ENCODE results near the gene DCLK1. TPM values are rescaled to one million over a fixed set of nuclear protein-coding genes. Genes with fewer than 3 reads are reported as not detected.
A peak's percentile ranks its signal among the peaks of the same experiment; 100 is the strongest.

The DCLK1 gene
- total RNA-seq, 1 experiment from 2014 or later: 36.2 TPM

- Histone ChIP-seq H3K23me2 (ENCODE audit: insufficient read length, low read depth, low read length, poor library complexity, severe bottlenecking) (no peaks in the 10 kb centered on the region), H3K4me1 (ENCODE audit: insufficient read depth, low read length) (no peaks in the 10 kb centered on the region), H4K20me1 (ENCODE audit: control insufficient read depth, insufficient read depth, insufficient read length) (no peaks in the 10 kb centered on the region), H2BK12ac (ENCODE audit: insufficient read length, low read depth, low read length) (no peak overlapping the region), H2AK5ac (ENCODE audit: insufficient read length, low read length) (no peak overlapping the region), H3K27ac (ENCODE audit: insufficient read length, low read depth, low read length) (no peak overlapping the region), H2BK20ac (ENCODE audit: low read depth, low read length, poor library complexity, severe bottlenecking) (no peak overlapping the region), H3K9ac (ENCODE audit: extremely low read depth, insufficient read length, low read length) (no peak overlapping the region), H3K18ac (ENCODE audit: insufficient read length, low read depth, low read length) (no peak overlapping the region), H3K79me1 (ENCODE audit: insufficient read depth, low read depth, low read length, poor library complexity, severe bottlenecking) (no peaks in the 10 kb centered on the region), H2AFZ (ENCODE audit: low read length) (no peak overlapping the region), H2BK15ac (ENCODE audit: low read depth, low read length) (no peak overlapping the region), H3K23ac (ENCODE audit: insufficient read length, low read depth, low read length) (no peak overlapping the region), H3K9me3 (ENCODE audit: control insufficient read depth, low read depth, low read length) (no peaks in the 10 kb centered on the region), H3K4ac (ENCODE audit: low read depth, low read length) (no peak overlapping the region), H2BK5ac (ENCODE audit: insufficient read length, low read length) (no peak overlapping the region), H4K5ac (ENCODE audit: insufficient read length, low read depth, low read length) (no peak overlapping the region), H4K91ac (ENCODE audit: insufficient read length, low read depth, low read length) (no peak overlapping the region), H3K79me2 (ENCODE audit: insufficient read depth, low read length) (no peaks in the 10 kb centered on the region), H3K14ac (ENCODE audit: insufficient read depth, low read length) (no peak overlapping the region), H4K8ac (replicated peaks; ENCODE audit: insufficient read length, low read depth, low read length) (no peak overlapping the region), H3K27me3 (ENCODE audit: insufficient read depth, low read length) (no peaks in the 10 kb centered on the region), H3K56ac (ENCODE audit: insufficient read length, low read depth, low read length) (no peak overlapping the region), H3K4me2 (ENCODE audit: insufficient read depth, insufficient read length, low read length) (no peak overlapping the region), H3T11ph (ENCODE audit: low read length) (no peak overlapping the region), H2BK120ac (ENCODE audit: low read depth, low read length, poor library complexity, severe bottlenecking) (no peak overlapping the region)
- Mint-ChIP-seq H3K9me3 (no peaks in the 10 kb centered on the region), H3K27ac (peak overlapping the region in 1 of 3 experiments; percentile 71; a peak in 2 of 7 replicates), H3K4me3 (no peak overlapping the region), H3K27me3 (ENCODE audit: low read depth) (no peaks in the 10 kb centered on the region), H3K36me3 (ENCODE audit: insufficient read depth in 1 of 3, low read depth in 3 of 3) (no peaks in the 10 kb centered on the region), H3K4me1 (peaks cover 0 to 3% of the 10 kb centered on the region in 2 experiments; a peak in 3 of 4 replicates)
- no CpG with 5 or more reads among the region's 4 CpGs for WGBS (ENCODE audit: extremely low coverage, insufficient read length, low lambda C conversion rate)
- no peak for DNase-seq
- TF ChIP-seq CTCF (conservative IDR thresholded peaks at IDR 0.05): no peak
These were observed 399.7 kb downstream of the DCLK1 start for GRCh38 chr13:35731471-35731870.
